Sigmoid colon (tissue), 7 donors: ENCODE measurements around the gene PGR. TPM values are rescaled to one million over a fixed set of nuclear protein-coding genes. Genes with fewer than 3 reads are reported as not detected.

Experiments
- DNase-seq: peaks from one replicate; pipeline ENCODE4 v3.0.0-alpha.2; 2019
- H3K27ac ChIP-seq, 4 donors: fragments of 200-600 bp; sonication (generic); one replicate each; pipeline ENCODE4 v1.5.1; 2016 to 2019; ENCODE audit warnings: mild to moderate bottlenecking in 1 of 4
- H3K27me3 ChIP-seq, 3 donors: fragments of 200-600 bp; sonication (generic); one replicate each; pipeline ENCODE4 v1.5.1; 2019; ENCODE audit warnings: mild to moderate bottlenecking in 1 of 3
- H3K36me3 ChIP-seq, 4 donors: fragments of 200-600 bp; sonication (generic); one replicate each; pipeline ENCODE4 v1.5.1; 2016 to 2019
- H3K4me1 ChIP-seq, 4 donors: fragments of 200-600 bp; sonication (generic); one replicate each; pipeline ENCODE4 v1.5.1; 2017 to 2019
- H3K4me3 ChIP-seq, 4 donors: fragments of 200-600 bp; sonication (generic); one replicate each; pipeline ENCODE4 v1.5.1; 2017 to 2019; ENCODE audit warnings: mild to moderate bottlenecking in 2 of 4, moderate library complexity in 1 of 4
- H3K9me3 ChIP-seq, 4 donors: fragments of 200-600 bp in 3 of 4; sonication (generic) in 3 of 4; one replicate each; pipeline versions ENCODE4 v1.5.1 to v1.6.1; 2013 to 2019
- EP300 ChIP-seq, 4 donors: sonication (generic); formaldehyde crosslinking; IDR thresholded peaks; one replicate each; pipeline ENCODE4 v1.6.1; 2017; ENCODE audit warnings: antibody characterized with exemption in 4 of 4
- POLR2A ChIP-seq, 2 donors: fragments of 450-650 bp; IDR thresholded peaks; one replicate each; pipeline ENCODE4 v1.6.1; 2016; ENCODE audit warnings: antibody characterized with exemption in 2 of 2, mild to moderate bottlenecking in 2 of 2, moderate library complexity in 2 of 2
- POLR2AphosphoS5 ChIP-seq, 4 donors: sonication (generic); formaldehyde crosslinking; IDR thresholded peaks; one replicate each; pipeline ENCODE4 v1.6.1; 2017; ENCODE audit warnings: antibody characterized with exemption in 4 of 4
- WGBS, 2 donors: extraction: QIAGEN DNeasy Blood & Tissue Kit; methylation state at CpG; one replicate each; pipeline ENCODE4 v1.1.7; 2013; 5-methylcytosine and 5-hydroxymethylcytosine counted together
- intact Hi-C: fragments of 100-400 bp; cut with DNase I; formaldehyde crosslinking; loops from one replicate; pipeline ENCODE4 v1.15.1; 2023
- polyA plus RNA-seq, 3 donors: library from polyadenylated mRNA; stranded (reverse); fragments of 200-250 nt; gene quantifications; one replicate each; pipeline ENCODE4 v1.2.3, GENCODE V29; 2013
- total RNA-seq, 4 donors: library from RNA; depleted of rRNA; stranded (reverse); fragments of >200 nt; gene quantifications; one replicate each; pipeline ENCODE4 v1.1.0, GENCODE V29; 2016
- TF ChIP-seq, protein P1 (sequence below), 4 experiments: fragments of 450-650 bp in 3 of 4; fragments of 200-600 bp in 1 of 4; IDR thresholded peaks; one replicate each; pipeline ENCODE4 v1.5.1; 2016 to 2019; ENCODE audit warnings: antibody characterized with exemption in 4 of 4, mild to moderate bottlenecking in 3 of 4, moderate library complexity in 2 of 4
- donor health status: healthy with polysubstance abuse.
- donor health status: Bipolar disorder and iron deficiency.
- donor health status: healthy.

The PGR gene
- total and polyA plus RNA-seq, 7 donors: under 0.01 to 12.2 (median 10.3) TPM

DNA sequence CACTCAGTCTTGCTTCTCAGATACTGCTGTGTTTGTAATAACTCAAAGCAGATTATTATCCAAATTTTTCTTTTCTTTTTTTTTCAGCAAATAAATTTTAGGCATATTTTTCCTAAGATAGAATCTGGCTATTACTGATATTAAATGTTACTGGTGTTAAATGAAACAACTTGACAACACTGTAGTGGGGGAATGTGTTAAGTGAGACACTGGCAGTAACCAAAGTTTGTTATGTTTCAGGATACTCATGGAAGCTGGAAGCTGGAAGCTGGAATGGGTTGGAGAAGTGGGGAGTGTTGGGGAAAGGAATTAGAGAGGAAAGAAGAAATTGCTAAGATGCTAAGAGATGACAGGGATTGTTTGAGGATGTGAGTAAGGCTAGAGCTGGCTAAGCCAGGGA is 24.9 kb downstream of the PGR start:
- no peaks in the 10 kb centered on the region for H3K36me3 ChIP-seq
- H3K9me3 ChIP-seq: no peaks in the 10 kb centered on the region
- TF ChIP-seq POLR2AphosphoS5 (IDR thresholded peaks at IDR 0.05) (no peak), POLR2A (IDR thresholded peaks at IDR 0.05) (no peak), EP300 (IDR thresholded peaks at IDR 0.05) (no peak)
- TF ChIP-seq, protein P1, sequence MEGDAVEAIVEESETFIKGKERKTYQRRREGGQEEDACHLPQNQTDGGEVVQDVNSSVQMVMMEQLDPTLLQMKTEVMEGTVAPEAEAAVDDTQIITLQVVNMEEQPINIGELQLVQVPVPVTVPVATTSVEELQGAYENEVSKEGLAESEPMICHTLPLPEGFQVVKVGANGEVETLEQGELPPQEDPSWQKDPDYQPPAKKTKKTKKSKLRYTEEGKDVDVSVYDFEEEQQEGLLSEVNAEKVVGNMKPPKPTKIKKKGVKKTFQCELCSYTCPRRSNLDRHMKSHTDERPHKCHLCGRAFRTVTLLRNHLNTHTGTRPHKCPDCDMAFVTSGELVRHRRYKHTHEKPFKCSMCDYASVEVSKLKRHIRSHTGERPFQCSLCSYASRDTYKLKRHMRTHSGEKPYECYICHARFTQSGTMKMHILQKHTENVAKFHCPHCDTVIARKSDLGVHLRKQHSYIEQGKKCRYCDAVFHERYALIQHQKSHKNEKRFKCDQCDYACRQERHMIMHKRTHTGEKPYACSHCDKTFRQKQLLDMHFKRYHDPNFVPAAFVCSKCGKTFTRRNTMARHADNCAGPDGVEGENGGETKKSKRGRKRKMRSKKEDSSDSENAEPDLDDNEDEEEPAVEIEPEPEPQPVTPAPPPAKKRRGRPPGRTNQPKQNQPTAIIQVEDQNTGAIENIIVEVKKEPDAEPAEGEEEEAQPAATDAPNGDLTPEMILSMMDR (IDR thresholded peaks at IDR 0.05): no peak
- no peak overlapping the region for H3K27ac ChIP-seq
- H3K4me1 ChIP-seq: peaks cover 0 to 4% (median 0%) of the 10 kb centered on the region in 4 donors
- intact Hi-C loops: no loop called here
- no peak overlapping the region for H3K4me3 ChIP-seq
- DNase-seq: no peak
- H3K27me3 ChIP-seq: no peaks in the 10 kb centered on the region

DNA sequence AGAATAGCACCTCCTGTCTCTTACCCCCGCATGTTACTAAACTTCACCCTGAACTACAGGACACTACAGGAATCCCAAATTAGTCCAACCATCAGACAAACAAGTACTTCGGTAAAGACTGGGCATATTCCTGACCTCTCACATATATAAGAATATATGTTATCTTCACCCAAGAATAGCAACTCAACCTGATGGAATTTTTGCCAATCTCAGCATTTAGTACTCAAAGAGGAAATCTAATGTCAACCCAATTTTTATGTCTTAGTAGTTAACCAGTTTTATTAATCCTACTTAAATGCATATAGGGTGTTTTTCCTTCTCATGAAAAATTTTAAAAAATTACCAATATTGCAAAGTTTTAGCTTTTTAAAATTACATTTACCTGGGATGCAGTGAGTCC is 26.2 kb downstream of the PGR start:
- H3K4me1 ChIP-seq: peaks cover 0 to 4% (median 0%) of the 10 kb centered on the region in 4 donors
- no peak overlapping the region for H3K27ac ChIP-seq
- DNase-seq: no peak
- H3K9me3 ChIP-seq: no peaks in the 10 kb centered on the region
- no peaks in the 10 kb centered on the region for H3K27me3 ChIP-seq
- no peak overlapping the region for H3K4me3 ChIP-seq
- TF ChIP-seq, protein P1 (IDR thresholded peaks at IDR 0.05): no peak
- no peak for TF ChIP-seq EP300 (IDR thresholded peaks at IDR 0.05)
- no peak for TF ChIP-seq POLR2A (IDR thresholded peaks at IDR 0.05)
- TF ChIP-seq POLR2AphosphoS5 (IDR thresholded peaks at IDR 0.05): no peak
- H3K36me3 ChIP-seq: no peaks in the 10 kb centered on the region
- intact Hi-C loops: no loop called here
- WGBS, 2 donors: 92 to 97% methylated on average over 2 of the region's 2 CpGs

DNA sequence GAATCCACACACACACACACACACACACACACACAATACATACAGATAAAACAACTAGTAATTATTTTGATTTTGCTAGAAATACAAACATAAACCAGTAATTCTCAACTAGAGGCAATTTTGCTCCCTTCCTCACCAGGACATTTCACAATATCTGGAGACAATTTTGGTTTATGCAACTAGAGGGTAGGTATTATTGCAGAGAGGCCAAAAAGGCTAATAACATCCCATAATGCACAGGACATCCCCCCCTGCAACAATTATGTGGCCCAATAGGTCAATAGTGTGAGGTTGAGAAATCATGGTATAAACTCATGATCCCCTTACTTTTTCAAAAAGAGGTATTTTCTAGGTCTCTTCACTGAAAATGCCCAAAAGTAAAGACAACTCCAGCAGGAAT is 29.0 kb downstream of the PGR start:
- no peak overlapping the region for H3K27ac ChIP-seq
- TF ChIP-seq EP300 (IDR thresholded peaks at IDR 0.05) (no peak), POLR2AphosphoS5 (IDR thresholded peaks at IDR 0.05) (no peak)
- TF ChIP-seq, protein P1 (IDR thresholded peaks at IDR 0.05): no peak

DNA sequence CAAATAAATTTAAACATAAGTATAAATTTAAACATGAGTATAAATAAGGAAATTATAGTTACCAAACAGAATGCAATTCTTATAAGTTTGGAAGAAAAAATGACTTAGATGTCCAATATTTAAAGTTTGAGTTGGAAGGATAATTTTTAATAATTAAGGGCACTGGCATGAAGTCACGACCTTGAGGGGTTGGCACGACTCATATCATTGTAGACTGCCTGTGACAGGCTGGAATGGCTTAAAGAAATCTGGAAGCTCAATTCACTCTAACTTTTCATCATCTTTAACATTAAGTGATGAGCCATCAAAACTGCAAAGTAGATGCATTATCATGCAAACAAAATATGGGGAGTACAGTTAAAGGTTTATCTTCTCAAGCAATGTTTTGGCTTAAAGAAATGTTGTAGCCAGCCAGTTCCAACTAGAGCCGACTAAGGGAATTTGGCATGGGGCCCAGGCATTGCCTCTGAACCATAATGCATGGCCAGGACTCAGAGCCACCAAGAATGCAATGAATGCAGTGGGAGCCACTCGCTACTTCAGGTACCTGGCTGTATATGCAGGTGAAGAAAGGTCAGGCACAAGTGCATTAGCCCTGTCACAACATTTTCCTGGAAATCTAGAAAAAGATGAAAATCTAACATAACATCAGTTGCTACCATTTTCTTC is 33.4 kb downstream of the PGR start:
- Histone ChIP-seq H3K4me1 (peaks cover 0 to 14% (median 5%) of the 10 kb centered on the region in 4 donors), H3K27me3 (no peaks in the 10 kb centered on the region), H3K4me3 (no peak overlapping the region), H3K27ac (no peak overlapping the region), H3K9me3 (no peaks in the 10 kb centered on the region), H3K36me3 (no peaks in the 10 kb centered on the region)
- 70 to 77% methylated on average over 4 of the region's 4 CpGs for WGBS, 2 donors
- TF ChIP-seq POLR2AphosphoS5 (IDR thresholded peaks at IDR 0.05): no peak
- TF ChIP-seq, protein P1 (IDR thresholded peaks at IDR 0.05): no peak
- no peak for TF ChIP-seq POLR2A (IDR thresholded peaks at IDR 0.05)
- TF ChIP-seq EP300 (IDR thresholded peaks at IDR 0.05): no peak
- DNase-seq: peak; percentile 63
- intact Hi-C loops: no loop called here

More for the DNA sequence above, 29.0 kb downstream of the PGR start:
- Histone ChIP-seq H3K4me3 (no peak overlapping the region), H3K27me3 (no peaks in the 10 kb centered on the region), H3K4me1 (peaks cover 0 to 10% (median 5%) of the 10 kb centered on the region in 4 donors), H3K9me3 (no peaks in the 10 kb centered on the region), H3K36me3 (no peaks in the 10 kb centered on the region)
- intact Hi-C loops: no loop called here
- no peak for DNase-seq

DNA sequence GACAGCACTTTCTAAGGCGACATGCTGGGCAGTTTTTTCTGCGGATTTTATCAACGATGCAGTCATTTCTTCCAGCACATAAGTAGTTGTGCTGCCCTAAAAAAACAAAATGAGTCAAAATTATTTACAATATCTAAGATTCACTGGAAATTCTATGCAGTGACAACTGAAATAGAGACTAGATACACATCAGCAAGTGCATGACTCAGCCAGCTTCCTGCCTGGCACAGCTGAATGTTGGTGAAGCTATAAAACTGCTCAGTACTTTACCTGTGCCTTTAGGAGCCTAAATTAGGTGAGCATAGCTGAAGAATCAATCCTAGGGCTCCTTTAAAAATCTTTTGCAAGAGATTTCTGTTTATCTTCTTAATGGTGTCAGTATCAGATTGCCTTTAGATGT is 37.8 kb downstream of the PGR start:
- Histone ChIP-seq H3K4me3 (no peak overlapping the region), H3K36me3 (peaks cover 0 to 7% (median 0%) of the 10 kb centered on the region in 4 donors), H3K9me3 (no peaks in the 10 kb centered on the region), H3K4me1 (peaks cover 0 to 14% (median 5%) of the 10 kb centered on the region in 4 donors), H3K27me3 (no peaks in the 10 kb centered on the region), H3K27ac (no peak overlapping the region)
- no peak for TF ChIP-seq POLR2AphosphoS5 (IDR thresholded peaks at IDR 0.05)
- TF ChIP-seq POLR2A (IDR thresholded peaks at IDR 0.05): no peak
- TF ChIP-seq EP300 (IDR thresholded peaks at IDR 0.05): no peak
- TF ChIP-seq, protein P1 (IDR thresholded peaks at IDR 0.05): no peak
- no peak for DNase-seq
- intact Hi-C loops: no loop called here
- 86 to 91% methylated on average over 3 of the region's 3 CpGs for WGBS, 2 donors
